ENCODE data around the gene PPP1R3D.

PPP1R3D gene

DNA sequence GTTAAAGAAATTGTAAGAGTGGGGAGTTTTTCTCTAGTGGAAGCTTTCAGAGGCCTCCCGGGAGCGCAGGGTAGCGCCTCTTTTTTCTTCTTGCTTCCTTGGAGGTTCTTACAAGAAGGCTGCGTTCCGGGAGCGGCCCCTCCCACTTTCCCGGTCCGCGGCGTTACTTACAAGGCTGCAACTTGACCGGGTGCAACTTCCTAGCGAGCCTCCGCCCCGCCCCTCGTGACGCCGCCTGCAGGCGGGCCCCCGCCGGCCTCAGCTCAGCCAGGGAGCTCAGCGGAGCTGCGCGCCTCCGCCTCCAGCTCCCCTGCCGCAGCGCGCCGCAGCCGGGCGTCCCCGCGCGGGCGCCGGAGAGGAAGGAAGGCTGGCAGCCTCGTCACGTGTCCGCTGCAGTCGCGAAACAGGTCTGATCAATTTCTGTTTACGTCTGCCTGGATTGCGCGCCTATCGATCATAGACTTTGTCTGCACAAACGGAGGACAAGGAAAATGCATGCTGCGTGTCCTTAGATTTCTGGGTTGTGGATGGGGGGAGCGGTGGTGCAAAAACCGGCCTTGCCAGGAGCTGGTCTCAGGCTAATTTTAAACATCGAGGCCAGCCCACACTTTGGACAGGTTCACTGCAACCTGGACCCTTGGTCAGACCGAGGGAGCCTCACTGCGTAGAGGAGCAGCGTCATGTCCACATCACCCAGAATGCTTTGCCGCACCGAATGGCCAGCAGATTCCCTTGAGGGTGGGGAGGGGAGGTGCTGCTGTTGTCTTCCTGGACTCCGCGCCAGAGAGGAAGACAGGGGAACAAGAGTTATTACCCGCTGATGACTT is at the start of gene PPP1R3D, which contains the start of gene FAM217B:
TSS of gene PPP1R3D (minus strand) at position 177 of the 827 bp plus-strand sequence. CDS start 374 bp downstream, outside the sequence.
TSS of gene FAM217B (plus strand) at position 261 of the 827 bp plus-strand sequence. CDS start 3,555 bp downstream, outside the sequence.
- peak; percentile 62; the same call in 1 of the 2 replicates for TF ChIP-seq CSDC2 (CRISPR knock-in tag; IDR thresholded peaks at IDR 0.05)
- no peak for TF ChIP-seq SNAI2 (CRISPR knock-in tag; IDR thresholded peaks at IDR 0.05)
- peak; percentile 97 for ATAC-seq

GRCh38 chr20:59988141-59988540 is 48.0 kb upstream of the PPP1R3D start:
- no peak for ATAC-seq
- TF ChIP-seq ISL1 (CRISPR knock-in tag; IDR thresholded peaks at IDR 0.05) (no peak), TCF4 (CRISPR knock-in tag; IDR thresholded peaks at IDR 0.05; ENCODE audit: borderline replicate concordance) (no peak), ESRRG (CRISPR knock-in tag; IDR thresholded peaks at IDR 0.05) (no peak), CSRNP3 (CRISPR knock-in tag; IDR thresholded peaks at IDR 0.05) (no peak), BACH2 (CRISPR knock-in tag; IDR thresholded peaks at IDR 0.05; ENCODE audit: borderline replicate concordance) (no peak), CSDC2 (CRISPR knock-in tag; IDR thresholded peaks at IDR 0.05) (no peak), CREB5 (CRISPR knock-in tag; IDR thresholded peaks at IDR 0.05; ENCODE audit: low read depth) (no peak), PPARA (CRISPR knock-in tag; IDR thresholded peaks at IDR 0.05; ENCODE audit: borderline replicate concordance) (no peak), ZNF565 (CRISPR knock-in tag; conservative IDR thresholded peaks at IDR 0.05; ENCODE audit: low read depth) (no peak), ZFP3 (CRISPR knock-in tag; IDR thresholded peaks at IDR 0.05) (no peak), ZC3H10 (CRISPR knock-in tag; IDR thresholded peaks at IDR 0.05) (no peak), ZFP30 (CRISPR knock-in tag; IDR thresholded peaks at IDR 0.05) (no peak), TOX (CRISPR knock-in tag; IDR thresholded peaks at IDR 0.05; ENCODE audit: borderline replicate concordance) (no peak), GLIS3 (CRISPR knock-in tag; IDR thresholded peaks at IDR 0.05) (no peak), RARB (CRISPR knock-in tag; IDR thresholded peaks at IDR 0.05) (no peak), SNAI2 (CRISPR knock-in tag; IDR thresholded peaks at IDR 0.05) (no peak), ARNTL (CRISPR knock-in tag; IDR thresholded peaks at IDR 0.05; ENCODE audit: borderline replicate concordance, low read depth) (no peak), ZNF8 (CRISPR knock-in tag; IDR thresholded peaks at IDR 0.05) (no peak), OSR1 (CRISPR knock-in tag; IDR thresholded peaks at IDR 0.05) (no peak)
- TF ChIP-seq, protein P1, sequence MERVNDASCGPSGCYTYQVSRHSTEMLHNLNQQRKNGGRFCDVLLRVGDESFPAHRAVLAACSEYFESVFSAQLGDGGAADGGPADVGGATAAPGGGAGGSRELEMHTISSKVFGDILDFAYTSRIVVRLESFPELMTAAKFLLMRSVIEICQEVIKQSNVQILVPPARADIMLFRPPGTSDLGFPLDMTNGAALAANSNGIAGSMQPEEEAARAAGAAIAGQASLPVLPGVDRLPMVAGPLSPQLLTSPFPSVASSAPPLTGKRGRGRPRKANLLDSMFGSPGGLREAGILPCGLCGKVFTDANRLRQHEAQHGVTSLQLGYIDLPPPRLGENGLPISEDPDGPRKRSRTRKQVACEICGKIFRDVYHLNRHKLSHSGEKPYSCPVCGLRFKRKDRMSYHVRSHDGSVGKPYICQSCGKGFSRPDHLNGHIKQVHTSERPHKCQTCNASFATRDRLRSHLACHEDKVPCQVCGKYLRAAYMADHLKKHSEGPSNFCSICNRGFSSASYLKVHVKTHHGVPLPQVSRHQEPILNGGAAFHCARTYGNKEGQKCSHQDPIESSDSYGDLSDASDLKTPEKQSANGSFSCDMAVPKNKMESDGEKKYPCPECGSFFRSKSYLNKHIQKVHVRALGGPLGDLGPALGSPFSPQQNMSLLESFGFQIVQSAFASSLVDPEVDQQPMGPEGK (CRISPR knock-in tag; IDR thresholded peaks at IDR 0.05; ENCODE audit: borderline replicate concordance) = no peak

DNA sequence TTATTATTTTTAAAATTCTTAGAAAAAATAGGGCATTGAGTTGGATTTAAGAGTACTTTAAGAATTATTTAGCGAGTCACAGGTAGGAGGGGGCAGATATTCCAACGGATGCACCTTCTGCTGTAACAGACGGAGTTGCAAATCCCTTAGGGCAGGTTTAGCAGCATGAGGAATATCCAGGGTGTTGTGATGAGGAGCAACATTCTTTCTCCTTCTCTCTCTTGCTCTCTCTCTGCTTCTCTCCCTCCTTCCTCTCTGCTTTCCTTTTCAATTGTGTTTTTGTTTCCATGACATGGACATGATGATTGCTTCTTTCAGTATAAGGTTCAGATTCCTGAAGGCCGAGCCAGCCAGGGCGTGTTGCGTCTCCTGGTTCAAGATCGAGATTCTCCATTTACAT is 47.0 kb upstream of the PPP1R3D start:
- no peak for ATAC-seq
- TF ChIP-seq RARB (CRISPR knock-in tag; IDR thresholded peaks at IDR 0.05) = no peak
- TF ChIP-seq ESRRG (CRISPR knock-in tag; IDR thresholded peaks at IDR 0.05) = no peak
- TF ChIP-seq ZNF8 (CRISPR knock-in tag; IDR thresholded peaks at IDR 0.05) = no peak
- no peak for TF ChIP-seq ZNF565 (CRISPR knock-in tag; conservative IDR thresholded peaks at IDR 0.05; ENCODE audit: low read depth)
- no peak for TF ChIP-seq TOX (CRISPR knock-in tag; IDR thresholded peaks at IDR 0.05; ENCODE audit: borderline replicate concordance)
- TF ChIP-seq ZFP30 (CRISPR knock-in tag; IDR thresholded peaks at IDR 0.05) = no peak
- no peak for TF ChIP-seq OSR1 (CRISPR knock-in tag; IDR thresholded peaks at IDR 0.05)
- TF ChIP-seq BACH2 (CRISPR knock-in tag; IDR thresholded peaks at IDR 0.05; ENCODE audit: borderline replicate concordance) = no peak
- no peak for TF ChIP-seq ZNF70 (CRISPR knock-in tag; IDR thresholded peaks at IDR 0.05)

DNA sequence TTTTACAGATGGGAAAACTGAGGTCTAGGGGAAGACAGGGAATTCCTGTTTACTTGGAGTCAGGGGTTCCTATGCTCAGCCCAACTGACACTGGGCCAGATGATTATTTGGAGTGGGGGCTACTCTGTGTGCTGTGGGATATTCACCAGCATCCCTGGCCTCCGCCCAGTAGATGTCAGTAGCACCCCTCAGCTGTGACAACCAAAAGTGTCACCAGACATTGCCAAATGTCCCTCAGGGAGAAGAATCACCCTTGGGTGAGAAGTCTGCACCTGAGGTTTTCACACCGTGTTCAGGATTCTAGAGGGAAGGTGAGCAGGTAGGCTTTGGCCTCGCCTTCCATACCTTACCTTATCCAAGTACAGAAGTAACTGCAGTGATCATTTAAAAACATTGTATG is 45.8 kb upstream of the PPP1R3D start:
- ATAC-seq = no peak
- TF ChIP-seq ZFP30 (CRISPR knock-in tag; IDR thresholded peaks at IDR 0.05) = no peak
- TF ChIP-seq CREB5 (CRISPR knock-in tag; IDR thresholded peaks at IDR 0.05; ENCODE audit: low read depth) = no peak
- no peak for TF ChIP-seq OSR1 (CRISPR knock-in tag; IDR thresholded peaks at IDR 0.05)
- TF ChIP-seq TCF4 (CRISPR knock-in tag; IDR thresholded peaks at IDR 0.05; ENCODE audit: borderline replicate concordance) = no peak
- no peak for TF ChIP-seq ZFP3 (CRISPR knock-in tag; IDR thresholded peaks at IDR 0.05)
- TF ChIP-seq ESRRG (CRISPR knock-in tag; IDR thresholded peaks at IDR 0.05) = no peak
- TF ChIP-seq GLIS3 (CRISPR knock-in tag; IDR thresholded peaks at IDR 0.05) = no peak
- TF ChIP-seq ARNTL (CRISPR knock-in tag; IDR thresholded peaks at IDR 0.05; ENCODE audit: borderline replicate concordance, low read depth) = no peak
- TF ChIP-seq ZNF565 (CRISPR knock-in tag; conservative IDR thresholded peaks at IDR 0.05; ENCODE audit: low read depth) = no peak
- no peak for TF ChIP-seq RARB (CRISPR knock-in tag; IDR thresholded peaks at IDR 0.05)
